GM18508 (cell line): ENCODE results near the gene ITM2C.

Experiments
- ATAC-seq: cut with Tn5 transposase; IDR thresholded peaks from one replicate; pipeline ENCODE4 v1.9.1; 2021; ENCODE audit warnings: moderate number of reproducible peaks; ENCODE audit not compliant: insufficient read depth, unreplicated experiment

ITM2C gene

GRCh38 chr2:230864605-230865306 lies at the start of gene ITM2C:
ITM2C (plus strand) TSS chr2:230864942; CDS start chr2:230865026, 84 bp downstream.
- no peak for ATAC-seq

GRCh38 chr2:230815088-230815487 lies 49.7 kb upstream of the ITM2C start:
- ATAC-seq, result no peak

- ATAC-seq, result no peak
Measured at GRCh38 chr2:230816735-230817134, 48.0 kb upstream of the ITM2C start.

GRCh38 chr2:230819433-230819832 lies 45.3 kb upstream of the ITM2C start:
- ATAC-seq, result no peak

- no peak for ATAC-seq
Measured at GRCh38 chr2:230821261-230821990, 43.3 kb upstream of the ITM2C start.

- ATAC-seq, result no peak
Measured at GRCh38 chr2:230821991-230822520, 42.7 kb upstream of the ITM2C start.

- no peak for ATAC-seq
Measured at GRCh38 chr2:230823264-230823964, 41.3 kb upstream of the ITM2C start.

- peak; percentile 45 for ATAC-seq
Measured at GRCh38 chr2:230824406-230824978, 40.2 kb upstream of the ITM2C start.

GRCh38 chr2:230825354-230825753 lies 39.4 kb upstream of the ITM2C start:
- ATAC-seq, result no peak

- no peak for ATAC-seq
Measured at GRCh38 chr2:230827774-230828271, 36.9 kb upstream of the ITM2C start.

GRCh38 chr2:230828272-230828961 lies 36.3 kb upstream of the ITM2C start:
- no peak for ATAC-seq

GRCh38 chr2:230829293-230829692 lies 35.4 kb upstream of the ITM2C start:
- ATAC-seq, result no peak

GRCh38 chr2:230829959-230830358 lies 34.8 kb upstream of the ITM2C start:
- no peak for ATAC-seq

- ATAC-seq, result no peak
Measured at GRCh38 chr2:230830428-230830827, 34.3 kb upstream of the ITM2C start.

GRCh38 chr2:230840301-230840700 lies 24.4 kb upstream of the ITM2C start:
- ATAC-seq, result no peak

GRCh38 chr2:230842473-230842872 lies 22.3 kb upstream of the ITM2C start:
- ATAC-seq, result no peak

- ATAC-seq, result no peak
Measured at GRCh38 chr2:230843132-230843531, 21.6 kb upstream of the ITM2C start.

- no peak for ATAC-seq
Measured at GRCh38 chr2:230846360-230846759, 18.4 kb upstream of the ITM2C start.

- peak; percentile 76 for ATAC-seq
Measured at GRCh38 chr2:230847883-230848388, 16.8 kb upstream of the ITM2C start.
